Activated CD4-positive, alpha-beta T cell treated with anti-CD3 and anti-CD28 coated beads, Interleukin-2, amount 50 U/mL, for 16 hours (primary cell): ENCODE data around the gene PAM.
"Not testable (repeated sequence)": the region's sequence is repeated elsewhere in the genome, so short reads cannot be mapped to it uniquely, and the experiment has no call there.

ENCODE experiments used
- DNase-seq: peaks from one replicate; pipeline ENCODE4 v3.0.0-alpha.2; 2020

Gene PAM

DNA sequence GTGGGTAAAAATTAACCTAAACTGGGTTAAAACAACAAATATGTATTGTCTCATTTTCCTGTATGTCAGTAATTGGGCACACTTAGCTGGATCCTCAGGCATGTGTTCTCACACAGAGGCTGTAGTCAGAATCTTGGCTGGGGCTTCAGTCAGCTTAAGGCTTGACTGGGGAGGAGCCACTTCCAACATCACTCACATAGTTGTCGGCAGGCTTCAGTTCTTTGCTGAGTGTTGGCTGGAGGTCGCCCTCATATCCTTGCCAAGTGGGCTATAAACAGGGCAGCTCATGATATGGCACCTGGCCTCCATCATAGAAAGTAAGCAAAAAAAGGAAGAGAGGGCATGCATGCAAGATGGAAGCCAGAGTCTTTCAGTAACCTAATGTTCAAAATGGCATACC is 191.9 kb downstream of the PAM start:
- DNase-seq, result no peak

DNA sequence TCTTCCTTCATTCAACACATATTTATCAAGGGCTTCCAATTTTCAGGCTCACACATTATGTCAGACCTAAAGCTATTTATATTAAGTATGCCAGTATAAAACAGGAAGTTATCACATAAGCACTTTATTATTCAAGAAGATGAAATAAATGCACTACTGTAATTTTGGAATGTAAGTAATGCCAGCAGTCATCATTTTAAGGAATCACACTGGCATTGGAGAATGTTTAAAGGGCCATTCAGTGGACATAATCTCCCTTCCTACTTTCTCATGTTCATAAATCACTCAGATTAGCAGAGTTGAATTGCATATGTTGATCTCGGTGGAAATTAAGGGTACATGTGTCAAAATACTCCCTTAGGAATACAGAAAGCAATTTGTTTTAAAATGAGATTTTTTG is 200.4 kb downstream of the PAM start:
- DNase-seq, result no peak

DNA sequence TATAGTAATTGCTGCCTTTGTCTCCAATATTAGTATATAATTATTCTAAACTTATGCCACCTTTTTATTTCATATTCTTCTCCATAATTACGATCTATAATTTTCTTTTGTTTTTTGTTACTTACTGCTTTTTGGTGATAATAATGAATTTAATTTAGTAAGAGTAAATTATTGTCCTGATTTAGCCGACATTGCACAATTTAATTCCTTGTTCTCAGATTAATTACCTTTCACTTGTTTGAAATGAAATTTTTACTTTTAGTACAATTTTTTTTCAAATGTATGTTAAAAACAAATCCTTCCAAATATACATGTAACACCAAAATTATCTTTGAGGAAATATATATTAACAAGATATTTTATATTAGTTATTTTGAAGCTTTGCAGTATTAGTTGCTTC is 201.5 kb downstream of the PAM start:
- DNase-seq, result no peak

DNA sequence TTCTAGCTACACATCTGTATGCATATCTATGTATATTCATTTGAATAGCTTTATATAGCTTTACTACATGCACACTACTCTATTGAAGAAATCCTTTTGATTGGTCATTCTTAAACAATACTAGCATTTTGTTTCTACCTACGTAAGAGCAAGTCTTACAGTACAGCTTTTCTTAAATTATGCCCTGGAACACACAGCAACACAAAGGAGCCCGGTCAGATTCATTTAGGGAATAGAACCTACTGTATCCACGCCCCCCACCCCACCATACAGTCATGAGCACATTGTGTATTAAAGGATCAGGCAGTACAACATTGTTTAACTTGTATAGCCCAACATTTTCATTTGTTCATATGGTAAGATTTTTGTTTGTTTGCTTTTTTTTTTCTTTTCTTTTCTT is 202.0 kb downstream of the PAM start:
- DNase-seq, result no peak

DNA sequence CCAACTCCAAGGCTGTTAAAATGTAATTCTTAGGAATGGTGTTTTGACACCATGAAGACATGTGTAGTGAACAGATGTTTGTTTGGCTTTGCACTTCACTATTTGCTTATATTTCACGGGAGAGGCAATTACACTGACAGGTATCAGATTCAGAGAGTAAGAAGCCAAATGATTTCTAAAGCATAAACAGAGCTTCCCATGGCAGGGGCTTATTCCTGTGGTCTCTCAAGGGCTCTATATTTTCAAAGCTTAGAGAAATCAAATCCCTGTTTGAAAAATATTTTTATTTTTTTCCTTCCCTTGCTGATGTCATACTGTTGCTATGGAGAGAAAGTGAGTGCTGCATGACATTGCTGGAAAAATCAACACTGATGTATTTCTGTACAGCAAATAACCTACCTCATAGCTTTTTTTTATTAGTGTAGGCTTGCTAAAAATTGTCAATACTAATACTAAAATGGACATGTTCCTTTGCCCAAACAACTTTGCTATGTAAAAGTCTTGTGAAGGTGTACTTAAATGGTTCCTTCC is 203.4 kb downstream of the PAM start:
- DNase-seq, result no peak

DNA sequence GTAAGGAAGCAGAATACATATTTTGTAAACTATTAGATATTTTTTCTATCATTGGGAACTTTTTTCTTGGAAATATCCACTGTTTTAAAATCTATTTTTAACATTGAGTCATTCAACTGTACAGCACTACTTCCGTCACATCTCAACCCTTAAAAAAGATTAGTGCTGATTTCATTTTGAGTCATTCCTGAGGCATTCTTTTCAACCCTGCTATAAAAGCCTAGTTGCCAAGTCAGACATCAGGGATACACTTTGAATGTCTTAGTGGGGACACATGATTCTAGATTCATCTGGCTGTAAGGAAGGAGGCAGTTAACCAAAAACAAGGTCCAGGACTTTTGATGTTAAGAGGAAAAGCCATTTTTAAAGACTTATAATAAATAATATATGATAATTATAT is 203.9 kb downstream of the PAM start:
- DNase-seq, result peak; percentile 54

DNA sequence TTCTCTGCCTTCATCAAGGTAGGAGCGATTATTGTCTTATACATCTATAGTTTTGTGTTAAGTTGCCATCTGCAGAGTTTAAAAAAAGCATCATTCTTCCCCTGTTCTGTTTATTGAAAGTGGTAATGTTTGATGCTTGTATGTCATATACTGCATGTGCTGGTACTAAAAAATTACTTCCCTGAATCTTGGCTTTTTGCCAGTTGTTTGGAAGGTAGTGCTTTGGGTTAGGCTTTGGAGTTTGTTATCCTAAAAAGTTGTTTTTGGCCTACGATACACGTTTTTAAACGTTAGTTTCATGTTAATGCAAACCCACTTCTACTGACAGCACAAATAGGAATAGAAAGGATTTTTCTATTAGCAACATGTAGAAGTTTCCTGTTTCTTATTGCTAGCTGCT is 206.6 kb downstream of the PAM start:
- no peak for DNase-seq

DNA sequence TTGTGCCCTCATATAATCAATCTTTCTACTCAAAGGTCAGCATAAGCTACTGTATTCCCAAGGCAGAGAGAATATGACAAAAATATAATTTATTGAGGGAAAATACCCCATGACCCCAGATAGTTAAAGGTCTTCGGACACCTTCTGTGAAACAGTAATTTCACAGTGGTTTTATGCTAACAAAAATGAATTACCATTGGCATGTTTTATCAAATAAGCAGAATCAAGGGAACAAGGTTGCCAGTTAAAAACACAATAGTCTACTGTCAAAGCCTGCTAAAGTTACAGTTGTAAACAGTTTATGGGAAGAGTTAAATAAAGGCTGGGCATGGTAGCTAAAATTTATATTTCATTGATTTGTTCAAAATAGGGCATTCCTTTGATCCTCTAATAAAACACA is 210.5 kb downstream of the PAM start:
- no peak for DNase-seq

DNA sequence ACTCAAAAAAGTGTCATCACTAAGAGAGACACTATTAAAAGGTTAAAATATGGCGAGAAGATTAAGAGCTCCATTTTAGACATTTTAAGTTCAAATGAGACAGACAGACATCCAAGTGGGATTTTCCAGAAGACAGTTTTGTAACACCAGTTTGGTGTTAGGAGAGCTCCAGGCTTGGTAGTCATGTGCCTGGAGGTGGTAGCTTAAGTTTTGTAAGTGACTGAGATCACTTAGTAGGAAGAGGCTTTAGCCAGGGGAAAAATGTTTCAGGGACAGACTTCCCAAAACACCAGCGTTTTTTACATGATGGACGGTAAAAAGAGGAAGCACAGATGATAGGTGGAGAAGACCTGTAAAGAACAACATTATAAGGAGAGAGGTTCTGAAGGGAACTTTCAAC is 214.5 kb downstream of the PAM start:
- DNase-seq, result no peak

DNA sequence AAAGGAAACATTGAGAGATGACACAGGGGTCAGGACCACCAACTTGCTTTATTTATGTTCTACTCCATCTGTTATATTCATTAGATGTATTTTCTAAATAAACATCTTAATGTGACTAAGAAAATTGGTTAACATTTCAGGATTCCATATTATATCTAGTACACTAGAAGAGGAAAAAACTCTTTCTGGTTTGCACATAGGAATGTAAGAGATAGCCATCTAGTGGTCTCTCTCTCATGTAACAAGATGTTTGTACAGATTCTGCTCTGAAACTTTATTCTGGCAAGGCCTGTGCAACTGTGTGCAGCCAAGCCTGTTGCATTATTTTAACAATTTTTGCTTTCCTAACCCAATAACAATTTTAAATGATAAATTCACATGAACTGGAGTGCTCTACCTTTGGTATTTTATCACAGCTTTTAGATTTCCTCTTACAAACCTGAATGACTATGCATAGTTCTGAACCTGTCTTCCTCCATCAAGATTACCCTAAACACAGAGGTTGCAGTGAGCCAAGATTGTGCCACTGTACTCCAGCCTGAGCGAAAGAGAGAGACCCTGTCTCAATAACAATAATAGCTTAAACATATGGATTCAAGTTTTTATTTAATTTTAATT is 216.7 kb downstream of the PAM start:
- DNase-seq, result peak; percentile 9

DNA sequence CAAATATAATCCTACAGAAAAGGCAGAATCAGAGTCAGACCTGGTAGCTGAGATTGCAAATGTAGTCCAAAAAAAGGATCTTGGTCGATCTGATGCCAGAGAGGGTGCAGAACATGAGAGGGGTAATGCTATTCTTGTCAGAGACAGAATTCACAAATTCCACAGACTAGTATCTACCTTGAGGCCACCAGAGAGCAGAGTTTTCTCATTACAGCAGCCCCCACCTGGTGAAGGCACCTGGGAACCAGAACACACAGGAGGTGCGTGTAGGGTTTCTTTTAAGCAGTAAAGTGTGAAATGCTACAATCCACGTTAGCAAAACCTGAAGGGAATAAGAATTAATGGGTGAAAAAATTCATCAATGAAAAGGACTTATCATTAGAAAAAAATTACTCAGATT is 219.1 kb downstream of the PAM start:
- DNase-seq, result no peak

DNA sequence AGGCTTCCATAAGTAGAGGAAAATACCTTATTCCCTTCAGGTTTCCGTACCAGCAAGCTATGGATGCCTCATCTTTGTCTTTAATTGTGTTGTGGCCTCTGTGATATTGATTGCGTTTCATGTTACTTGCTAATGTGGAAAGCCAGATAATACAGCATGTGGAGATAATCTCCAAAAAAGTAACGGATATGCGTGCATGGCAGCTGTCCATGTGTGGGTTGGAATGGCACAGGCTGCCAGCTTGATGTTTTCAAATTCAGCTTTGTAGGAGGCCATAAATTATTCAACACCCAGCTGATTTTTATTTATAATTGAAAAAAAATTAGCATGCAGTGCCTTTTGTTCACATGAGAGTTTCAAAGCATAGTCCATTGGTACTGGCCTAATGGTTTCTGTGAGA is 219.9 kb downstream of the PAM start:
- DNase-seq, result no peak

DNA sequence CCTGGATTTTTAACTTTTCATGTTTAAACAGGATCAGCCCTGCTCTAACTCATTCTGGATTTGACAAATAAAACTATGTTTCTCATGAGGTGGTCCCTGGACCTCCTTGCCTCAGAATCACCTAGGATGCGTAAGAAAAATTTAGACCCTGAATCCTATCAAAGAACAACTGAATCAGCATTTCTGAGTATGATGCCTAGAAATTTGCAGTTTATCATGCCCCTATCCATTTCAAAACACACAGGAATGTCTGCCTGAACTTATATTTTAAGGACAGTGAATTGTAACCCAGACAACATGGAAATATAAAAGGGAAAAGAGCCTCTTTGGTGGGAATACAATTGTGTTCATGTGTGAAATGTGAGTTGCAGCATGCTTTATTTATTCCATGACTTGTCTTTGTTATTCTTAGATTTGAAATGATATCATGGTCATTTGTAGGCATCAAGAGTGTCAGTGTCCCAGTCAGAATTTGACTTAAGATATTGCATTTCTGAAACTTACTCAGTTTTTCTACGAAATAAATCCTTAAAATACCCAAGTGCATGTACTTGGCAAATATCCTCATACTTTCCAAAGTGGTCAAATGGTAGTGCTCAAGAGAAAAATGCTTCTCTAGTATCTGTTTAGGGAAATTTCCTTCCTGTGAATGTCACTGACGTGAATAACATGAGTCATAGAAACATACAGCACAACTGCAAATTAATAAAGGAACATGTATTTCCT is 220.5 kb downstream of the PAM start:
- no peak for DNase-seq

DNA sequence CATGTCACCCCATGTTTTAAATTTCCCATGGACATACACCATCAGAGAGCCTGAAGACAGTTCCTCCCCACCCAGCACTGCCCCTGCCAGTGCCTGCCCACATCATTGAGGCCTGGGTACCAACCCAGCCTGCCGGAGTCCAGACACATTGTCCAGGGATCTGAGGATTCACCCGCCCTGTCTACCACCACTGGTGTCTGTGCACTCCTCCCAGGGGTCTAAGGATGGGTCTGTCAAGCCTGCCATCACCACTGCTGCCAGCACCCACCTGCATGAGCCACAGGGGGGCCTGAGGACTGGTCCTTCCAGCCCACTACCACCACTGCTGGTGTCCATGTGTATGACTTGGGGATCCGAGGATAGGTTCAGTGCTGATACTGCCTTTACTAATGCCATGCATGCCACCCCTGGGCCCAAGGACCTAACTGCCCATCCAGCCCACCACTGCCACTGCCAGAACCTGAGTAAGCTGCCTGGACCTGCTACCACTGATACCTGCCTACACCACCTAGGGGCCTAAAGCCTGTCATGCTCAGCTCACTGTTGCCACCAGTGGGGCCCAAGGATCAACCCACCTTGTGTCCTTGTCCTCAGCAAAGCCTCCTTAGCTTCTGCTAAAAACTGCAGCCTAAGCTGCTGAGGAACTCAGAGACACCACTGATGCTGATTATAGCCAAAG is 227.0 kb downstream of the PAM start:
- DNase-seq, result no peak

DNA sequence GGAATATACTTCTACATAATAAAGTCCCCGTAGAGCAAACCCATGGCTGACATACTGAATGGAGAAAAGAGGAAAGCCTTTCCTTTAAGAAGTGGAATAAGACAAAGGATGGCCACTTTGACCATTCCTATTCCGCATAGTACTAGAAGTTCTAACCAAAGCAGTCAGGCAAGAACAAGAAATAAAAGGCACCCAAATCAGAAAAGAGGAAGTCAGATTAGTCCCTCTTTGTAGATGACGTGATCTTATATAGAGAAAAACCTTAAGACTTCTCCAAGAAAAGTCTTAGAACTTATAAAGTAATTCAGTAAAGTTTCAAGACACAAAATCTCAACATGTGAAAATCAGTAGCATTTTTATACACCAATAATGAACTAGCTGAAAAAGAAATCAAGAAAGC is 231.0 kb downstream of the PAM start:
- no peak for DNase-seq

DNA sequence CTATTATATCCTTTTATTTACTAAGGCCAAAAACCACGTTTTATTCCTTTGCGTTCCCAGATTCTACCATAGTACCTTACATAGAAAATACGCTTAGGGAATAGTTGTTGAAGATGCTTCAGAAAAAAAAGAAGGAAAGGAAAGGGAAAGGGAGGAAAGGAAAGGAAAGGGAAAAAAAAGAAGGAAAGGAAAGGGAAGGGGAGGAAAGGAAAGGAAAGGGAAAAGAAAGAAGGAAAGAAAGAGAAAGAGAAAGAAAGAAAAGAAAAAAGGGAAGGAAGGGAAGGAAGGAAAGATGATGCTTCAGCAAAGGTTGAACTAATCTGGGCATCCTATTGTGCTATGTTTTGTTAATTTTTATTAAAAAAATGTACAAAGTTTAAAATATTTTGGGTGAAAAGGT is 233.4 kb downstream of the PAM start:
- no peak for DNase-seq

DNA sequence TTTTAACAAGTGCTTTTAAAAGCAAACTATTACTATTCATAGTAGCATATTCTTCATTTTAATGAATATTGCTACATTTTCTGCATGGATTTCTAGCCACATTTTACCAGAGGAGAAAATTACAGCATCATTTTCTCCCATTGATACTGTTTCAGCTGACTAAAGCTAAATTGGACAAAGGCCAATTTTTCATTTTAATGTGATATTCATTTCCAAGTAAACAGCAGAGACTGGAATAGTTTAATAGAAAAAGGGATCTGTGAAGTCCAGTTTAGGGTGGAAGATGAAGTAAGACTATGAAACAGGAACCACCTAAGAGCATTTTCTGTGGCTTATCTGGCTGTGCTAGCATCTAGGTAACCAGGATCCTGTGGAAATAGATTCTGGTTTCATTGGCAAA is 236.7 kb downstream of the PAM start:
- DNase-seq, result no peak

DNA sequence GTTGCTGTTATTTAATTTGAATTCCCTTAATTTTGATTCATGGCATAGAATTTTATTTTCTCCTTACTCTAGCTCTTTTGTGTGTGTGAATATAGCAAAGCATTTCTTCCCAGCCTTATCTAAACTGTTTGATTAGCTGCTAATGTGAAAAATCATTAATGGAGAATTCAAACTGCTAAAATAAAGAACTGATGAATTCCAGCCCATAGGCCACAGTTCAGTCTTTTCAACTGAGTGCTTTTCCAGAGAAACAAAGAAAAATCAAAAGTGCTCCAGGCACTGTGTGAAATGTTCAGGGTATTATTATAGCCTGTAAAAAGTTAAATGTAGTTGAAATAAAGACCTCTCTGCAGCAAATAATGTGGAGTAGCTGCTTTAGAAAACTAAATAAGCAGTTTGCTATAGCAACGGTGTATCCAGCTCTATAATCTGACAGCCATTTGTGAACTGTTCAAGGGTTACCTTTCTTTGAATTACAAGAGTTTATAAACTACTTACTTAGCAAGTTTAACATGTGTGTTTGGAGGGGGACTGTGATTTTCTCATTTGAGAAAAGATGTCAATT is 241.0 kb downstream of the PAM start:
- DNase-seq, result no peak

DNA sequence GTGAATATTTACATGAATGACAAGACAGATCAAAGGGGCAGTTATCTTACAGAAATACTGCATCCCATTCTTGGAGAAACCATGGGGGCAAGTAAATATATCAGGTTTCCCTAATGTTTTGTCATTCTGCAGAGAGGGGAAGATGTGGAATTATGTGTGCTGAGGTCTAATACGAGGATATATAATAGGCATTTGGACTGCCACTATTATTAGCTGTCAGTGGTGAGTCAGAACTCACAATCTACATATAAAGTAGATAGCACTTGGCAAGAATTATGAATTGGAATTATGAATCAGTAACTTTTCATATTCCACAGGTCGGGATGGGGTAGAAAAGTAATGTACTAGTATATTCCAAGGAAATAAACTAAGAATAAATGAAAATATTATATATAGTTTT is 243.1 kb downstream of the PAM start:
- DNase-seq, result no peak

DNA sequence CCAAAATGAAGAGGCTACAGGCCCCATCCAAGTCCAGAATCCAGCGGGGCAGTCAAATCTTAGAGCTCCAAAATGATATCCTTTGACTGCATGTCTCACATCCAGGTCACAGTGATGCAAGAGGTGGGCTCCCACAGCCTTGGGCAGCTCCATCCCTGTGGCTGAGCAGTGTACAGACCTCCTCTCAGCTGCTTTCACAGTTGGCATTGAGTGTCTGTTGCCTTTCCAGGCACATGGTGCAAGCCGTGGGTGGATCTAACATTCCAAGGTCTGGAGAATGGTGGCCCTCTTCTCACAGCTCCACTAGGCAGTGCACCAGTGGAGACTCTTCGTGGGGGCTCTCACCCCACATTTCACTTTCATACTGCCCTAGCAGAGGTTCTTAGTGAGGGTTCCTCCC is 244.1 kb downstream of the PAM start:
- no peak for DNase-seq

DNA sequence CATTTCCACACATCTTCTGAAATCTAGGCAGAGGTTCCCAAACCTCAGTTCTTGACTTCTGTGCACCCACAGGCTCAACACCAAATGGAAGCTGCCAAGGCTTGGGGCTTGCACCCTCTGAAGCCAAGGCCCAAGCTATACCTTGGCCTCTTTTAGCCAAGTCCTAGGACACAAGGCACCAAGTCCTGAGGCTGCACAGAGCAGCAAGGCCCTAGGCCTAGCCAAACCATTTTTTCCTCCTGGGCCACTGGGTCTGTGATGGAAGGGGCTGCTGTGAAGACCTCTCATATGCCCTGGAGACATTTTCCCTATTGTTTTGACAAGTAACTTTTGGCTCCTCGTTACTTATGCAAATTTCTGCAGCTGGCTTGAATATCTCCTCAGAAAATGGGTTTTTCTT is 244.5 kb downstream of the PAM start:
- not testable (repeated sequence) for DNase-seq

DNA sequence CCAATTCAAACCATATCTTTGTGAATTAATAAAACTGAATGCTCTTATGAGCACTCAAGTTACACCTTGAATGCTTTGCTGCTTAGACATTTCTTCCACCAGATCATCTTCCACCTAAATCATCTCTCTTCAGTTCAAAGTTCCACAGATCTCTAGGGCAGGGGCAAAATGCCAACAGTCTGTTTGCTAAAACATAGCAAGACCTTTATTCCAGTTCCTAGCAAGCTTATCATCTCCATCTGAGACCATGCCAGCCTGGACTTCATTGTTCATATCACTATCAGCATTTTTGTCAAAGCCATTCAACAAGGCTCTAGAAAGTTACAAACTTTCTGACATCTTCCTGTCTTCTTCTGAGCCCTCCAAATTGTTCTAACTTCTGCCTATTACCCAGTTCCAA is 245.0 kb downstream of the PAM start:
- no peak for DNase-seq

DNA sequence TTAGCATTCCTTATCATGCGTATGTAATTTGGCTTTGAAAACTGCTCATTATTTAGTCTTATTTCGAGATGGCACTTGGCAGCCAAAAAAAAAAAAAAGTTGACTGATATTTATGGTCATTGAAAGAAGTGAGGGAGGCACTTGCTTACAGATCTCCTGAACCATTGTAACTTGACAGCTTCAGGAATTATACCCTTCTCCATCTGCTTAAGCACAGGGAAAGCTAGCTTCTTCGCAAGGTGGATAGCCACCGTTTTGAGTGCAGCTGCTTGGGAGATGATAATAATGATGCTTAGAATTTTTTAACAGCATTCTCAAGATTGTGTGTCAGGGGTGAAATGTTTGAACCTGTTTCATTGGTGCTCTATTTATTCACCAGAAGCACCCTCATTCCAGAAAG is 248.8 kb downstream of the PAM start:
- DNase-seq, result no peak

DNA sequence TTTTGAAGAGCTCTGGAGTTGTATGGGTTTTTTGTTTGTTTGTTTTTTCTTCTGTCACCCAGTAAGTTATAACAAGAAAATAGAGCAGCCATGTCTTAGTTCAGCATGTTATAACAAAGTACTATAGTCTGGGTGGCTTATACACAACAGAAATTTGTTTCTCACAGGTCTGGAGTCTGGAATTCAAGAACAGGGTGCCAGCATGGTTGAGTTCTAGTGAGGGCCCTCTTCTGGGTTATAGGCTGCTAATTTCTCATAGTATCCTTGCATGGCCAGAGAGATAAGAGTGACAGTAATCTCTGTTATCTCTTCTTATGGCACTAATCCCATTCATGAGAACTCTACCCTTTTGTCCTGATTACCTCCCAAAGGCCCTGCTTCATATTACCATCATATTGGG is 250.2 kb downstream of the PAM start:
- DNase-seq, result no peak
